Testis (tissue), 3 donors: ENCODE data around the gene CLNK. TPM values are rescaled to one million over a fixed set of nuclear protein-coding genes. Genes with fewer than 3 reads are reported as not detected.
A peak's percentile ranks its signal among the peaks of the same experiment; 100 is the strongest.

ENCODE experiments used
- DNase-seq: peaks from one replicate; pipeline ENCODE4 v3.0.0-alpha.2; 2019
- H3K27ac ChIP-seq, 2 donors: fragments of 200-600 bp; sonication (generic); one replicate each; pipeline ENCODE4 v1.5.1; 2019
- H3K27me3 ChIP-seq: fragments of 200-600 bp; sonication (generic); one replicate; pipeline ENCODE4 v1.5.1; 2019
- H3K36me3 ChIP-seq: fragments of 200-600 bp; sonication (generic); one replicate; pipeline ENCODE4 v1.5.1; 2017; ENCODE audit warnings: low read depth; ENCODE audit errors: missing control alignments
- H3K4me1 ChIP-seq: fragments of 200-600 bp; sonication (generic); one replicate; pipeline ENCODE4 v1.5.1; 2019
- H3K4me3 ChIP-seq, 2 donors: fragments of 200-600 bp; sonication (generic); one replicate each; pipeline ENCODE4 v1.5.1; 2017 to 2019
- H3K9me3 ChIP-seq: fragments of 200-600 bp; sonication (generic); one replicate; pipeline ENCODE4 v1.5.1; 2017
- CTCF ChIP-seq, 3 experiments: fragments of 450-650 bp in 2 of 3; fragments of 200-600 bp in 1 of 3; sonication (generic) in 1 of 3; IDR thresholded peaks; one replicate each; pipeline ENCODE4 v1.5.1; 2016 to 2019; ENCODE audit warnings: antibody characterized with exemption in 3 of 3, mild to moderate bottlenecking in 2 of 3, moderate library complexity in 1 of 3
- POLR2A ChIP-seq: fragments of 450-650 bp; IDR thresholded peaks from one replicate; pipeline ENCODE4 v1.6.1; 2017; ENCODE audit warnings: antibody characterized with exemption, mild to moderate bottlenecking, moderate library complexity
- WGBS, 2 donors: methylation state at CpG; one replicate each; pipeline ENCODE4 v1.1.5; 2018; 5-methylcytosine and 5-hydroxymethylcytosine counted together
- intact Hi-C: fragments of 100-400 bp; cut with DNase I; formaldehyde crosslinking; loops from one replicate; pipeline ENCODE4 v1.15.1; 2023; ENCODE audit warnings: low total_unique reads
- polyA plus RNA-seq: library from polyadenylated mRNA; stranded (reverse); fragments of 350-450 nt; fragmentation: Illumina TruSeq; extraction: RNeasy Lipid Tissue Mini Kit (QIAGEN cat#74804); gene quantifications from one replicate; pipeline ENCODE4 v1.2.3, GENCODE V29; 2014; ENCODE audit warnings: low read depth, low replicate concordance; ENCODE audit not compliant: insufficient read depth
- total RNA-seq, 2 donors: library from RNA; depleted of rRNA; stranded (reverse); fragments of >200 nt; gene quantifications; one replicate each; pipeline ENCODE4 v1.2.3, GENCODE V29; 2016

The CLNK gene
- total and polyA plus RNA-seq, 3 donors from 2014 or later = 0.12 to 0.94 TPM; not detected in 1

- Histone ChIP-seq H3K36me3 (no peaks in the 10 kb centered on the region), H3K27ac (no peak overlapping the region), H3K4me3 (peak overlapping the region; percentile 42 to 54), H3K9me3 (no peaks in the 10 kb centered on the region), H3K4me1 (peaks cover under 1% of the 10 kb centered on the region), H3K27me3 (no peaks in the 10 kb centered on the region)
- intact Hi-C loops = loop anchor here (10.0 kb wide), 1 partner anchor 74 kb away; no protein-coding TSS in a partner anchor
- TF ChIP-seq CTCF (IDR thresholded peaks at IDR 0.05) (peak; percentile 97 to 99 (median 97)), POLR2A (no peak)
- 4 to 6% methylated on average over 14 to 54 of the region's 72 CpGs for WGBS, 2 donors
- peak; percentile 83 for DNase-seq
Observed at GRCh38 chr4:10461091-10461849, 223.3 kb downstream of the CLNK start.

GRCh38 chr4:10460313-10461047 is 224.1 kb downstream of the CLNK start:
- WGBS, 2 donors = 84 to 86% methylated on average over 11 of the region's 11 CpGs
- H3K27me3 ChIP-seq = no peaks in the 10 kb centered on the region
- no peak overlapping the region for H3K4me3 ChIP-seq
- H3K36me3 ChIP-seq = no peaks in the 10 kb centered on the region
- no peaks in the 10 kb centered on the region for H3K9me3 ChIP-seq
- TF ChIP-seq CTCF (IDR thresholded peaks at IDR 0.05) = no peak
- TF ChIP-seq POLR2A = no peak
- DNase-seq = no peak
- H3K27ac ChIP-seq = no peak overlapping the region
- intact Hi-C loops = loop anchor here (10.0 kb wide), 1 partner anchor 74 kb away; no protein-coding TSS in a partner anchor
- peaks cover 6% of the 10 kb centered on the region for H3K4me1 ChIP-seq

- H3K36me3 ChIP-seq = no peaks in the 10 kb centered on the region
- TF ChIP-seq CTCF (IDR thresholded peaks at IDR 0.05) = no peak
- 89 to 95% methylated on average over 8 of the region's 8 CpGs for WGBS, 2 donors
- DNase-seq = no peak
- H3K27me3 ChIP-seq = no peaks in the 10 kb centered on the region
- intact Hi-C loops = no loop called here
- H3K4me3 ChIP-seq = no peak overlapping the region
- no peak overlapping the region for H3K27ac ChIP-seq
- H3K9me3 ChIP-seq = no peaks in the 10 kb centered on the region
- H3K4me1 ChIP-seq = peaks cover 6% of the 10 kb centered on the region
Observed at GRCh38 chr4:10459305-10459704, 225.3 kb downstream of the CLNK start.

GRCh38 chr4:10458177-10458576 is 226.4 kb downstream of the CLNK start:
- no peak for DNase-seq

More at GRCh38 chr4:10458177-10458576, 226.4 kb downstream of the CLNK start:
- no peaks in the 10 kb centered on the region for H3K9me3 ChIP-seq
- WGBS, 2 donors = 49 to 72% methylated on average over 13 of the region's 13 CpGs
- H3K4me3 ChIP-seq = peak overlapping the region in 1 of 2 donors; percentile 65
- H3K36me3 ChIP-seq = no peaks in the 10 kb centered on the region
- no peaks in the 10 kb centered on the region for H3K27me3 ChIP-seq
- H3K27ac ChIP-seq = peak overlapping the region in 1 of 2 donors; percentile 87
- intact Hi-C loops = no loop called here
- H3K4me1 ChIP-seq = peaks cover 6% of the 10 kb centered on the region
- TF ChIP-seq POLR2A = no peak
- TF ChIP-seq CTCF (IDR thresholded peaks at IDR 0.05) = no peak
